HG03378 (cell line): Measurements from ENCODE around the gene GABRA4.

ENCODE experiments used
- ATAC-seq: cut with Tn5 transposase; IDR thresholded peaks from one replicate; pipeline ENCODE4 v1.9.1; 2021; ENCODE audit warnings: mild to moderate bottlenecking, moderate library complexity; ENCODE audit not compliant: unreplicated experiment

Gene GABRA4

GRCh38 chr4:46993075-46994006 lies at the start of gene GABRA4:
TSS of gene GABRA4 (minus strand) at chr4:46993581. CDS start at chr4:46993424, 157 bp downstream.
- no peak for ATAC-seq

DNA sequence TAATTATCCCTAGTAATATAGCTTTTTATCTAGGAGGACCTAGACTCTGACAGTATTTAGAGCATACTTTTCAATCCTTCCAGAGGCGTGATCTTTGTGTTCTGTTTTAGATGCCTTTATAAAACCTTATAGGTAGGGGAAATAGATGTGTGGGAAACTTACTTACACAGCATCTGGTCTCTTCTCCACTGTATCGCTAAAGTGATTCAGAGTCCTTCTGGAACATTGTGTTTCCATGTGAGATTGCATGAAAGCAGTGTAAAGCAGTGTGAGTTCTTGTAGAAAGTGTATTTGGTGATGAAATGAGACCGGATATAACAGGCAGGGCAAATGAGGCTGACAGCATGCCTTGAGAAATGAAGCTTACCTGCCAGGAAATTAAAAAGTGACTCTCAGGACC lies 47.4 kb upstream of the GABRA4 start:
- no peak for ATAC-seq

DNA sequence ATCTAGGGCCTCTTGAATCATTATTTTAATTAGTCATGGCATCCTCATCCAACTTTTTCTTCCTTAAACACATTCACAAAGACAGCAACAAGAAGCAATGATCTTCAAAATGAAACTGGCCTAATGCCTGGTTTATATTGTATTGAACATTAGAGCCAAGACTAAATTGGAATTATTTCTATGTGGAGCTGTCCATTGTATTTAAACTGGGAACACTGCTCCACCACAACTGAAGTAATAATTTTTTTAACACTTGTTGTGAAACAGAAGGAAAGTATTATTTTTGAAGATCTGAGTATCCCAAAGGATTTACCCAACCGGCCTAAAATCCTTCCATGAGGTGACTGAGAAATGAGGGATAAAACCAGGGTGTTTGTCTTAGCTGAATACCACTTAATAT lies 44.9 kb upstream of the GABRA4 start:
- no peak for ATAC-seq

DNA sequence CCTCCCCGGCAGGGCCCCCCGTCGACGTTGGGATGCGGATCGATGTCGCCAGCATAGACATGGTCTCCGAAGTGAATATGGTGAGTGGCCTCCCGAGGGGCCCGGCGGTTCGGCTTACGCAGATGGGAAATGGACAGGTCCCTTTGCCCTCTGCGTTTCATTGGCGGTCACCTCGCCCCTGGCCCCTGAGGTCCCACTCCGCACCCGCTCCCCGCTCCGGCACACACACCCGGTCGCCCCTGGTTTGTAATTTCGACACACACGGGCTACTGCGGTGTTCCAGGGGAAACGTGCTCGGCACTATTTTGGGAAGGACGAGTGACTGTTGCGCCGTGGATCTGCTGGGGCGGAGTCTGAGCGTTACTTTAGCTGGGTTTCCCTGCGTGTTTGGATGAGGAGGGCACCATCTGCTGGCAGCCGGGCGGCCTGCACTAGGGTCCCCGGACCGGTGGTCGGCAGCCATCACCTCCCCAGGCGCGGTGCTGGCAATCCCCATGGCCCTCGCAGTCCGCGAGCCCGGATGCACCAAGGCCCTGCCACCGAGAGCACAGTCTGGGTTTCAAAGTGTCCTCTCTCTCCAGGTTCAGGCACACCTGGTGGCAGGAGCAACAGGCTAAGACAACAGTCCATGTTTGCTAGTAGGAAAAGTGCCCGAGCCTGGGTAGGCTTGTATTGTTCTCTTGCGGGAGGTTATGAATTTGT lies 39.2 kb upstream of the GABRA4 start:
- ATAC-seq = peak; percentile 91

DNA sequence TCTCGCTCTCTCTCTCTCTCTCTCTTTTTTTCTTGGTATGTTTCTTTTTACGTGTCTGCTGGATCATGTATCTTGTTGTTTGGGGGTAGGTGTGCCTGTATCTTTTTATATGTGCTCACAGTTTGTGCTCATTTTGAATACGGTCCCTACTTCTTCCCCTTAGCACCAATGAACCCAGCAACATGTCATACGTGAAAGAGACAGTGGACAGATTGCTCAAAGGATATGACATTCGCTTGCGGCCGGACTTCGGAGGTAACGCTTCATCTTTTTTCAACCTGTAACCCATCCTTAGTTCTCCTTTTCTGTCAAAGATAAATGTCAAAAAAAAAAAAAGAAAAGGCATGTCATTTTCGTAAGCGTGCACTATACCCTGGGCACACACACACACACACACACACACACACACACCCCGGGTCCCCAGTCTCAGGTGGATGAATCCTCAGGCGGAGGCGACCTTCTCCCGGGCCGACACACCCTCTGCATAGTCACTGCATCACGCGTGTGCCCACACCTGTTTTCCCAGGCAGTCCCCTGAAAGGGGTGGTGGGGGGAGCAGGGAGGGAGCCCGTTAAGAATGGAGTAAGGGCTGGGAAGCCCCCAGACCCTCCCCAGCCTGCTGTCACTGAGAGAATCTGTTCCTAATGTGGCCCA lies 38.5 kb upstream of the GABRA4 start:
- ATAC-seq = no peak

GRCh38 chr4:47031011-47031678 lies 37.8 kb upstream of the GABRA4 start, which contains the start of gene GABRB1:
TSS of gene GABRB1 (plus strand) at chr4:47031567.
- no peak for ATAC-seq

- ATAC-seq = no peak
These were observed 24.1 kb upstream of the GABRA4 start for GRCh38 chr4:47017494-47017893.

- no peak for ATAC-seq
These were observed 23.7 kb upstream of the GABRA4 start for GRCh38 chr4:47017081-47017480.

- ATAC-seq = no peak
These were observed 20.0 kb upstream of the GABRA4 start for GRCh38 chr4:47013373-47013772.

DNA sequence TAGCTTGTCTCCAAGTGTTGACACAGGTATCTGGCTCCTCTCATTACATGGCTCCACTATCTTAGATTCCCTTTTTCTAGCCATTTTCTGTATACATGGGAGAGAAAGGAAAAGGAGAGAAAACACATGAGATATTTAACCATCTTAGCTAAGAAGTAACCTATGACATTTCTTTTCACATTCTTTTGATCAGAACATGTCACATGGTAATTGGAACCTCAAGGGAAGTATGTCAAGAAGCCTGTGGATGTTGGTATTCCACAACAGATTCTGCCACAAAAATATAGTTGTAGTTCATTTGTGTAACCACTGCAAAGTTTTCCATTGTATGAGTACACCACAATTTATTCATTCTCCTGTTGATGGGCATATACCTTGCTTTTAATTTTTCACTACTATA lies 19.3 kb upstream of the GABRA4 start:
- no peak for ATAC-seq

- peak; percentile 98 for ATAC-seq
These were observed 17.6 kb upstream of the GABRA4 start for GRCh38 chr4:47010912-47011446.

- no peak for ATAC-seq
These were observed 17.0 kb upstream of the GABRA4 start for GRCh38 chr4:47010347-47010911.

GRCh38 chr4:47002580-47002979 lies 9.2 kb upstream of the GABRA4 start:
- no peak for ATAC-seq

DNA sequence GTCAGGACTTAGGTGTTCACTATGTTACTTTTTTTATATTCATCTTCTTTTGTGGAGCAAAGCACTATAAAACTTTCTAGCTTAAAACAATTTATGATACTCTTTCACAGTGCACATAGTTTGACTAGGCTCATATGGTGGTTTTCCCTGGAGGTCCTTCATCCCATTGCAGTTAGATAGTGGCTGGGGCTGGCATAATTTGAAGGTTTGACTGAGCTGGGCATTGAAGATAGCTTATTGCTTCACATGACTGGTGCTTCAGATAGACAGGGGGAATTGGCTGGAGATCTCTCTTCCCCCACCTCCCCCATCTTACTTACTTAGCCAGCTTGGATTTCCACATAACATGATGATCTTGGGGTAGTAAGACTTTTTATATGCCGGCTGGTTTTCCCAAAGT lies 7.0 kb upstream of the GABRA4 start:
- ATAC-seq = no peak

- no peak for ATAC-seq
These were observed 6.2 kb upstream of the GABRA4 start for GRCh38 chr4:46999566-46999965.

- no peak for ATAC-seq
These were observed 625 bp upstream of the GABRA4 start for GRCh38 chr4:46994007-46994405.

GRCh38 chr4:46992338-46992737 lies 1.0 kb downstream of the GABRA4 start:
- ATAC-seq = no peak

GRCh38 chr4:46986922-46987638 lies 6.3 kb downstream of the GABRA4 start:
- ATAC-seq = no peak

- ATAC-seq = no peak
These were observed 8.6 kb downstream of the GABRA4 start for GRCh38 chr4:46984781-46985180.

DNA sequence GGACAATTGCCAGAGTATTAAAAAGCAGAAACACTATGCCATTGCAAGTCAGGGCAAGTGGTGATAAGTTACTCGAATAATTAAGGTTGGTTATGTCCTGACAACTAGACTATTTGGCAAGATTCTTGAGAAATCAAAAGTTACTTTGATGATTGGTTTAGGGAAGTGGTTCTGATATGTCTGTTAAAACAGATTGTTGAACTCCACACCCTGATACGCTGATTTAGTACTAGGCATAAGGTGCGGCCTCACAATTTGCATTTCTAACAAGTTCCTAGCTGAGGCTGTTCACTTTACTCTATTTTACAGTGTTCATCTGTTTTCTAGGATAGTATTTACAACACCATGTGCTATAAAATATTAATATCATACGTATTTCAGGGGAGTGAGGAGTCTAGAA lies 12.5 kb downstream of the GABRA4 start:
- no peak for ATAC-seq
